Activated CD8-positive, alpha-beta memory T cell treated with anti-CD3 and anti-CD28 coated beads for 48 hours (primary cell): Measurements from ENCODE around the gene RGS7.
"Not testable (repeated sequence)": the region's sequence is repeated elsewhere in the genome, so short reads cannot be mapped to it uniquely, and the experiment has no call there.

Experiments used
- DNase-seq, 3 experiments: peaks; one replicate each; pipeline ENCODE4 v3.0.0-alpha.2; 2020; ENCODE audit warnings: low read depth in 2 of 3, low spot score in 2 of 3

RGS7 gene

GRCh38 chr1:241089066-241089465 lies 267.9 kb downstream of the RGS7 start:
- not testable (repeated sequence) for DNase-seq

GRCh38 chr1:241088075-241088474 lies 268.9 kb downstream of the RGS7 start:
- DNase-seq = not testable (repeated sequence)

- DNase-seq = no peak
Observed at GRCh38 chr1:241086686-241087085, 270.3 kb downstream of the RGS7 start.

GRCh38 chr1:241083285-241083684 lies 273.7 kb downstream of the RGS7 start:
- no peak for DNase-seq

- no peak for DNase-seq
Observed at GRCh38 chr1:241081473-241081872, 275.5 kb downstream of the RGS7 start.

GRCh38 chr1:241079459-241079858 lies 277.5 kb downstream of the RGS7 start:
- no peak for DNase-seq

GRCh38 chr1:241079047-241079446 lies 278.0 kb downstream of the RGS7 start:
- DNase-seq = no peak

GRCh38 chr1:241077386-241078147 lies 279.4 kb downstream of the RGS7 start:
- no peak for DNase-seq

GRCh38 chr1:241074507-241074906 lies 282.5 kb downstream of the RGS7 start:
- DNase-seq = no peak

- DNase-seq = no peak
Observed at GRCh38 chr1:241068359-241068758, 288.6 kb downstream of the RGS7 start.

GRCh38 chr1:241063276-241063675 lies 293.7 kb downstream of the RGS7 start:
- no peak for DNase-seq

- no peak for DNase-seq
Observed at GRCh38 chr1:241061062-241061461, 295.9 kb downstream of the RGS7 start.

- no peak for DNase-seq
Observed at GRCh38 chr1:241048622-241049021, 308.4 kb downstream of the RGS7 start.

GRCh38 chr1:241045659-241046058 lies 311.3 kb downstream of the RGS7 start:
- DNase-seq = no peak

- no peak for DNase-seq
Observed at GRCh38 chr1:241034203-241034936, 322.6 kb downstream of the RGS7 start.

GRCh38 chr1:241024834-241025233 lies 332.2 kb downstream of the RGS7 start:
- no peak for DNase-seq

- no peak for DNase-seq
Observed at GRCh38 chr1:241022366-241022765, 334.6 kb downstream of the RGS7 start.

- DNase-seq = no peak
Observed at GRCh38 chr1:241020851-241021697, 335.9 kb downstream of the RGS7 start.

GRCh38 chr1:241012708-241013340 lies 344.2 kb downstream of the RGS7 start:
- DNase-seq = no peak

- DNase-seq = no peak
Observed at GRCh38 chr1:241007668-241008067, 349.3 kb downstream of the RGS7 start.

GRCh38 chr1:240999826-241000225 lies 357.2 kb downstream of the RGS7 start:
- no peak for DNase-seq
